Gastrocnemius medialis (tissue), 4 donors: Measurements from ENCODE around the gene XXYLT1. TPM values are rescaled to one million over a fixed set of nuclear protein-coding genes. Genes with fewer than 3 reads are reported as not detected.

ENCODE experiments used
- ATAC-seq, 2 donors: fragments of 150-250 bp; one replicate each; pipeline ENCODE4 v1.9.1; 2016
- DNase-seq, 2 donors: peaks; one replicate each; pipeline ENCODE4 v3.0.0-alpha.2; 2019
- H3K27ac ChIP-seq, 4 donors: fragments of 200-600 bp; sonication (generic); 1 replicate in 1 of 4; 2 replicates in 3 of 4; pipeline ENCODE4 v1.5.1; 2016 to 2018; ENCODE audit warnings: mild to moderate bottlenecking in 2 of 4, moderate library complexity in 1 of 4
- H3K27me3 ChIP-seq, 3 donors: fragments of 200-600 bp; sonication (generic) in 2 of 3; 1 replicate in 1 of 3; 2 replicates in 2 of 3; pipeline versions ENCODE4 v1.5.1 to v1.6.0; 2016 to 2019; ENCODE audit warnings: mild to moderate bottlenecking in 1 of 3, moderate library complexity in 1 of 3
- H3K36me3 ChIP-seq, 2 donors: fragments of 200-600 bp; sonication (generic) in 1 of 2; one replicate each; pipeline ENCODE4 v1.5.1; 2017 to 2018
- H3K4me1 ChIP-seq, 2 donors: fragments of 200-600 bp; sonication (generic) in 1 of 2; one replicate each; pipeline ENCODE4 v1.5.1; 2016 to 2017; ENCODE audit warnings: mild to moderate bottlenecking in 2 of 2
- H3K4me3 ChIP-seq, 4 donors: fragments of 200-600 bp; sonication (generic) in 3 of 4; 1 replicate in 1 of 4; 2 replicates in 3 of 4; pipeline ENCODE4 v1.5.1; 2016 to 2019; ENCODE audit warnings: mild to moderate bottlenecking in 2 of 4
- H3K9me3 ChIP-seq, 3 donors: fragments of 200-600 bp; sonication (generic) in 2 of 3; 1 replicate in 1 of 3; 2 replicates in 2 of 3; pipeline ENCODE4 v1.5.1; 2016 to 2019
- CTCF ChIP-seq, 5 experiments: fragments of 450-650 bp in 3 of 5; fragments of 200-600 bp in 2 of 5; sonication (generic) in 2 of 5; IDR thresholded peaks in 4 of 5; conservative IDR thresholded peaks in 1 of 5; 1 replicate in 4 of 5; 2 replicates in 1 of 5; pipeline ENCODE4 v1.5.1; 2016 to 2019; ENCODE audit warnings: antibody characterized with exemption in 5 of 5, mild to moderate bottlenecking in 3 of 5, moderate library complexity in 3 of 5
- POLR2A ChIP-seq, 2 donors: fragments of 450-650 bp; IDR thresholded peaks; one replicate each; pipeline ENCODE4 v1.6.1; 2017; ENCODE audit warnings: antibody characterized with exemption in 2 of 2, mild to moderate bottlenecking in 2 of 2, moderate library complexity in 2 of 2
- in situ Hi-C, 4 donors: fragments of 200-750 bp; cut with MboI; loops; one replicate each; pipeline versions ENCODE4 v1.15.0 to v1.8.0; 2017; ENCODE audit warnings: low sequenced_read_pairs in 4 of 4
- intact Hi-C: fragments of 100-400 bp; cut with DNase I; formaldehyde crosslinking; loops from one replicate; pipeline ENCODE4 v1.15.1; 2023; ENCODE audit warnings: low total_unique reads
- total RNA-seq, 4 donors: library from RNA; depleted of rRNA; stranded (reverse); fragments of >200 nt; gene quantifications; one replicate each; pipeline versions ENCODE4 v1.1.0 to v1.2.3, GENCODE V29; 2016

XXYLT1 gene
- total RNA-seq, 4 donors from 2014 or later: 0.87 to 3.1 (median 1.3) TPM

- intact Hi-C loops: no loop called here
- no peak overlapping the region for H3K27ac ChIP-seq
- H3K4me3 ChIP-seq: no peak overlapping the region
- TF ChIP-seq POLR2A (IDR thresholded peaks at IDR 0.05): no peak
- TF ChIP-seq CTCF (IDR thresholded peaks at IDR 0.05 in 4 of 5, conservative IDR thresholded peaks at IDR 0.05 in 1 of 5): no peak
- in situ Hi-C loops: no loop called here
- no peak for DNase-seq
- H3K27me3 ChIP-seq: no peaks in the 10 kb centered on the region
- no peak for ATAC-seq
- no peaks in the 10 kb centered on the region for H3K9me3 ChIP-seq
- peaks cover 16 to 32% of the 10 kb centered on the region in 2 donors for H3K4me1 ChIP-seq
- H3K36me3 ChIP-seq: no peaks in the 10 kb centered on the region
These were observed 194.8 kb downstream of the XXYLT1 start for GRCh38 chr3:195075941-195076875.

- no peak overlapping the region for H3K27ac ChIP-seq
- no peaks in the 10 kb centered on the region for H3K9me3 ChIP-seq
- H3K36me3 ChIP-seq: no peaks in the 10 kb centered on the region
- no peak overlapping the region for H3K4me3 ChIP-seq
- no peak for DNase-seq
- H3K27me3 ChIP-seq: no peaks in the 10 kb centered on the region
- TF ChIP-seq POLR2A (IDR thresholded peaks at IDR 0.05) (no peak), CTCF (IDR thresholded peaks at IDR 0.05 in 4 of 5, conservative IDR thresholded peaks at IDR 0.05 in 1 of 5) (no peak)
- in situ Hi-C loops: no loop called here
- ATAC-seq: no peak
- intact Hi-C loops: no loop called here
- H3K4me1 ChIP-seq: peaks cover 12 to 24% of the 10 kb centered on the region in 2 donors
These were observed 195.6 kb downstream of the XXYLT1 start for GRCh38 chr3:195075199-195075940.

GRCh38 chr3:195073866-195074860, 196.8 kb downstream of the XXYLT1 start:
- in situ Hi-C loops: no loop called here
- Histone ChIP-seq H3K36me3 (peaks cover 0 to 4% of the 10 kb centered on the region in 2 donors), H3K27me3 (no peaks in the 10 kb centered on the region), H3K4me3 (no peak overlapping the region), H3K4me1 (peaks cover 9 to 21% of the 10 kb centered on the region in 2 donors), H3K9me3 (no peaks in the 10 kb centered on the region), H3K27ac (no peak overlapping the region)
- no peak for DNase-seq
- TF ChIP-seq POLR2A (IDR thresholded peaks at IDR 0.05) (no peak), CTCF (IDR thresholded peaks at IDR 0.05 in 4 of 5, conservative IDR thresholded peaks at IDR 0.05 in 1 of 5) (no peak)
- ATAC-seq: no peak
- intact Hi-C loops: no loop called here

GRCh38 chr3:195072916-195073564, 197.9 kb downstream of the XXYLT1 start:
- Histone ChIP-seq H3K27me3 (no peaks in the 10 kb centered on the region), H3K4me3 (no peak overlapping the region), H3K4me1 (peaks cover 9 to 21% of the 10 kb centered on the region in 2 donors), H3K9me3 (no peaks in the 10 kb centered on the region), H3K27ac (no peak overlapping the region), H3K36me3 (peaks cover 0 to 6% of the 10 kb centered on the region in 2 donors)
- intact Hi-C loops (no loop called here), in situ Hi-C loops (no loop called here)
- ATAC-seq (no peak), DNase-seq (no peak)
- TF ChIP-seq POLR2A (IDR thresholded peaks at IDR 0.05) (no peak), CTCF (IDR thresholded peaks at IDR 0.05 in 4 of 5, conservative IDR thresholded peaks at IDR 0.05 in 1 of 5) (no peak)
